Regular cardiac myocyte (primary cell): ENCODE results near the gene ACBD4. TPM values are rescaled to one million over a fixed set of nuclear protein-coding genes. Genes with fewer than 3 reads are reported as not detected.

Experiments used
- total RNA-seq: library from RNA; depleted of rRNA; stranded (reverse); fragments of >200 nt; gene quantifications from 2 replicates; pipeline ENCODE4 v1.2.3, GENCODE V29; 2014

Gene ACBD4
- 2.3 and 7.3 TPM in 2 replicates for total RNA-seq

GRCh38 chr17:45135192-45135977 lies at the start of gene ACBD4:
ACBD4 (plus strand) TSS chr17:45135687; CDS start chr17:45136145, 458 bp downstream.

GRCh38 chr17:45132320-45132571 lies 3.2 kb upstream of the ACBD4 start, which contains the start of gene PLCD3:
PLCD3 (minus strand) TSS chr17:45132515; CDS start chr17:45132410, 105 bp downstream.

GRCh38 chr17:45148183-45149036 lies 12.9 kb downstream of the ACBD4 start, which contains the start of gene HEXIM1:
HEXIM1 (plus strand) TSS chr17:45148475; CDS start chr17:45149191, 716 bp downstream.

GRCh38 chr17:45161288-45162024 lies 26.0 kb downstream of the ACBD4 start, which contains the start of gene HEXIM2:
HEXIM2 (plus strand) TSS chr17:45161875; CDS start chr17:45162794, 919 bp downstream.

Other genes starting within 250 kb of the ACBD4 start
- gene EFTUD2, start 236.2 kb upstream of the ACBD4 start, total RNA-seq: 129 and 142 TPM in 2 replicates
- gene GFAP, start 220.2 kb upstream of the ACBD4 start, total RNA-seq: under 0.01 TPM in 2 replicates
- gene KIF18B, start 187.9 kb upstream of the ACBD4 start, total RNA-seq: 1.1 and 10.2 TPM in 2 replicates
- 0.19 TPM in 1 of 2 replicates, not detected in the other for gene C1QL1, start 167.4 kb upstream of the ACBD4 start, total RNA-seq
- gene DCAKD, start 84.1 kb upstream of the ACBD4 start, total RNA-seq: 25.9 and 39.7 TPM in 2 replicates
- gene NMT1, start 74.4 kb upstream of the ACBD4 start, total RNA-seq: 80.6 and 86.3 TPM in 2 replicates
- 7.9 and 11.7 TPM in 2 replicates for gene PLCD3, start 3.2 kb upstream of the ACBD4 start, total RNA-seq
- gene HEXIM1, start 12.8 kb downstream of the ACBD4 start, total RNA-seq: 6.8 and 18.4 TPM in 2 replicates
- gene HEXIM2, start 26.2 kb downstream of the ACBD4 start, total RNA-seq: 7.6 and 7.7 TPM in 2 replicates
- 0.38 and 2.8 TPM in 2 replicates for gene FMNL1, start 86.2 kb downstream of the ACBD4 start, total RNA-seq
- gene SPATA32, start 126.4 kb downstream of the ACBD4 start, total RNA-seq: under 0.01 TPM in 1 of 2 replicates, not detected in the other
- gene MAP3K14, start 181.3 kb downstream of the ACBD4 start, total RNA-seq: 1.7 and 1.9 TPM in 2 replicates